Endothelial cell (in vitro differentiated cells): ENCODE data around the gene SH3RF3. TPM values are rescaled to one million over a fixed set of nuclear protein-coding genes. Genes with fewer than 3 reads are reported as not detected.

Experiments
- DNase-seq: peaks from one replicate; pipeline ENCODE4 v3.0.0; 2021; ENCODE audit warnings: low spot score
- H3K27ac Mint-ChIP-seq: one replicate; pipeline ENCODE4 v1.8.0; 2021; ENCODE audit warnings: mixed read lengths, inconsistent platforms; ENCODE audit not compliant: unreplicated experiment
- H3K27me3 Mint-ChIP-seq: one replicate; pipeline ENCODE4 v1.8.0; 2021; ENCODE audit warnings: mild to moderate bottlenecking, moderate library complexity, mixed read lengths, inconsistent platforms; ENCODE audit not compliant: unreplicated experiment
- H3K36me3 Mint-ChIP-seq: one replicate; pipeline ENCODE4 v1.8.0; 2021; ENCODE audit warnings: mild to moderate bottlenecking, low read depth, mixed read lengths, inconsistent platforms; ENCODE audit not compliant: unreplicated experiment
- H3K4me1 Mint-ChIP-seq: one replicate; pipeline ENCODE4 v1.8.0; 2021; ENCODE audit warnings: mild to moderate bottlenecking, mixed read lengths, inconsistent platforms; ENCODE audit not compliant: unreplicated experiment
- H3K4me3 Mint-ChIP-seq: one replicate; pipeline ENCODE4 v1.8.0; 2021; ENCODE audit warnings: mild to moderate bottlenecking, mixed read lengths, inconsistent platforms; ENCODE audit not compliant: unreplicated experiment
- H3K9me3 Mint-ChIP-seq: one replicate; pipeline ENCODE4 v1.8.0; 2021; ENCODE audit warnings: mixed read lengths, inconsistent platforms; ENCODE audit not compliant: unreplicated experiment
- microRNA-seq: library from miRNA; unstranded; fragments of <30 nt; microRNA quantifications from one replicate; pipeline ENCODE4, GENCODE V29; 2020; ENCODE audit not compliant: unreplicated experiment
- total RNA-seq: library from RNA; stranded (reverse); fragmentation: NEBNext Ultra II Directional; extraction: Animal tissue kit (Norgen Biotek cat#: 25700); gene quantifications from one replicate; pipeline ENCODE4 v1.2.1, GENCODE V29; 2021; ENCODE audit not compliant: unreplicated experiment
- TF ChIP-seq, protein P1 (sequence below): fragments of 200-600 bp; sonication (generic); IDR thresholded peaks from one replicate; pipeline ENCODE4 v1.5.0; 2021; ENCODE audit warnings: antibody characterized with exemption; ENCODE audit not compliant: unreplicated experiment

The SH3RF3 gene
- total RNA-seq, 1 donor from 2014 or later, result 12.8 TPM

DNA sequence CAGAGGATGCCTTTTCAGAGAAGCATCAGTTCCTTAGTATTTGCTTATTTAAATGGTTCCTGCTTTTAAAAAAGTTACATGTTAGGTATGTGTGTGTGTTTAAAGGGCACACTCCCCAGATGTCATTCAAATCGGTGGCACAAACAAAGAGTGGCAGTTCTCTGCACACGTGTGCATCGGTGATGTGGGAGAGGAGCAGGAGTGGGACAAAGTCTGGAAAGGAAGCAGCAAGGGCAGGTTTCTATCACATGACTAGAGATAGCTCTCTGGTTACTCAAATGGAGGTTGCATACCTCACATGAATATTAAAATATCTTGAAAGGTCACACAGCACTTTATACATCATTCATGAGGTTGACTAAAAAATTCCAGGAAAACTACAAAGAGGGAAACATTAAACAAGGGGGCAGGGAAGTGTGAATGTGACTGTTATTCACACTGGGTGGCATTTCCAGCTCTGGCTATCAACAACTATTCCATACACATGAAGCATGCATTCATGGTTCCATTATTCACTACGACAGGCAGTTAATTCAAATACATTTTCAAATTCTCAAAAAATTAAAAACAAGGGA lies 420.1 kb downstream of the SH3RF3 start:
- Mint-ChIP-seq H3K9me3 (no peaks in the 10 kb centered on the region), H3K4me1 (no peaks in the 10 kb centered on the region), H3K36me3 (peaks cover 10% of the 10 kb centered on the region), H3K27me3 (no peaks in the 10 kb centered on the region), H3K4me3 (no peak overlapping the region), H3K27ac (no peak overlapping the region)
- TF ChIP-seq, protein P1, sequence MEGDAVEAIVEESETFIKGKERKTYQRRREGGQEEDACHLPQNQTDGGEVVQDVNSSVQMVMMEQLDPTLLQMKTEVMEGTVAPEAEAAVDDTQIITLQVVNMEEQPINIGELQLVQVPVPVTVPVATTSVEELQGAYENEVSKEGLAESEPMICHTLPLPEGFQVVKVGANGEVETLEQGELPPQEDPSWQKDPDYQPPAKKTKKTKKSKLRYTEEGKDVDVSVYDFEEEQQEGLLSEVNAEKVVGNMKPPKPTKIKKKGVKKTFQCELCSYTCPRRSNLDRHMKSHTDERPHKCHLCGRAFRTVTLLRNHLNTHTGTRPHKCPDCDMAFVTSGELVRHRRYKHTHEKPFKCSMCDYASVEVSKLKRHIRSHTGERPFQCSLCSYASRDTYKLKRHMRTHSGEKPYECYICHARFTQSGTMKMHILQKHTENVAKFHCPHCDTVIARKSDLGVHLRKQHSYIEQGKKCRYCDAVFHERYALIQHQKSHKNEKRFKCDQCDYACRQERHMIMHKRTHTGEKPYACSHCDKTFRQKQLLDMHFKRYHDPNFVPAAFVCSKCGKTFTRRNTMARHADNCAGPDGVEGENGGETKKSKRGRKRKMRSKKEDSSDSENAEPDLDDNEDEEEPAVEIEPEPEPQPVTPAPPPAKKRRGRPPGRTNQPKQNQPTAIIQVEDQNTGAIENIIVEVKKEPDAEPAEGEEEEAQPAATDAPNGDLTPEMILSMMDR, result no peak
- no peak for DNase-seq

Small RNAs within 50 kb of the gene (microRNA-seq; reads per million reads assigned to microRNA genes)
- gene MIR4265 (not detected), gene MIR4266 (not detected)

Other genes with a start within 250 kb of the SH3RF3 start
- not detected for gene EDAR, start 140.0 kb upstream of the SH3RF3 start, total RNA-seq